Measurements from ENCODE around the gene NOVA1.

The NOVA1 gene

DNA sequence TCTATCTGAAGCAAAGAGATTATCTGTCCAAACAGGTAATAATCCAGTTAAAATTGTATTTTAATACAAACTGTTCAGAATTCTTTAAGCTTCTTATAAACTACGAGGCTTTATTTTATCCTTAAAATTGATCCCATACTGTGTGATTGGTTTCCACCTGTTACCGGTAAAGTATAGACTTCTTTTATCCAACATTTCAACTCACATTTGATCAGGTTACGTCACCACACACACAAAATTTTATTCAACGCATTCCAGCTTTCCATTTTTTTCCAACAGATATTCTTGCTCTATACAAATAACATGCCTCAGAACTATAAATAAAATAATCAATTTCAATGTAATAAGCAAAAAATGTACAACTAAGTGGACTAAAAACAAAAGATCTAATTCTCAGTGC, 4.5 kb downstream of the NOVA1 start:
- DNase-seq = peak; percentile 52

GRCh38 chr14:26589925-26590324, 7.9 kb downstream of the NOVA1 start:
- no peak for DNase-seq

DNA sequence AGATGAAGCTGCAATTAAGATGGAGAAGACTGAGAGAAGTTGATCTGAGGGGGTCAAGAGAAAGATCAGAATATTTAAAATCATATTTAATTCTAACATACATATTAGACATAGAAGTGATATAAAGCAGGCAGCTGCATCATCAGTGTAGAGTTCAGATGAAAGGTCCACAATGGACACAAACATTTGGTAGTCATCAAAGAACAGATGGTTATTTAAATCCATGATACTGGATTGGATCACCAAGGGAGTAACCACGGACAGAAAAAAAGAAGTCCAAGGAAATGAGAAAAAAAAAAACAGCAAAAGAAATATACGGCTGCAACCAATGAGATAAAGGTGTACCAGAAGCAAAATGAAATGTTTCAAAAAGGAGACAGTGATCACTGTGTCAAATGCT, 20.1 kb downstream of the NOVA1 start:
- no peak for DNase-seq

DNA sequence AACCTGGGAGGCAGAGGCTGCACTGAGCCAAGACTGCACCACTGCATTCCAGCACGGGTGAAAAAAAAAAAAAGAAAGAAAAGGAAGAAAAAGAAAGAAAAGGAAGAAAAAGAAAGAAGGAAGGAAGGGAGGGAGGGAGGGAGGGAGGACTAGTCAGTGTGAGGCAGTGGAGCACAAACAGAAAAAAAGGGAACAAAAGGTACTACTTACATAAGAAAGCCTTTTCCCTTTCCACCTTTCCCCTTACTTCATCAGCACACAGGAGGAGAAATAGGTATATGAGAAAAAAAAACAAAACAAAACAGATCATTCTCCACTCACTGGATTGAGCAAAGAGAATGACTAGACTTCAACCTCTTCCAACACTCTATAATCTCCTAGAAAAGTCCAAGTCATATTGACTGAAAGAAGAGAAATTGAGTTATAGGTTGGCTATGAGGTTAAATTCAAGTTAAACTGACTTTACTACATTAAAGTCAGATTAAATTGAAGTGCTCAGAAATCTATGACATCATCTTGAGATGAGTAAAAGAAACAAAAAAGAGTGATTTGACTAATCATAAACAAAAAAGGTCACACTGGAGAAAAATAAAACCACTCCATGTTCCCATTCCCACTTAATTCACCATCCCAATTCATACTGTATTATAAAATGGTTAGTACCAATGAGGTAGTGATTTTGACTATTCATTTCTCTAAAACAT, 43.6 kb downstream of the NOVA1 start:
- DNase-seq = no peak

DNA sequence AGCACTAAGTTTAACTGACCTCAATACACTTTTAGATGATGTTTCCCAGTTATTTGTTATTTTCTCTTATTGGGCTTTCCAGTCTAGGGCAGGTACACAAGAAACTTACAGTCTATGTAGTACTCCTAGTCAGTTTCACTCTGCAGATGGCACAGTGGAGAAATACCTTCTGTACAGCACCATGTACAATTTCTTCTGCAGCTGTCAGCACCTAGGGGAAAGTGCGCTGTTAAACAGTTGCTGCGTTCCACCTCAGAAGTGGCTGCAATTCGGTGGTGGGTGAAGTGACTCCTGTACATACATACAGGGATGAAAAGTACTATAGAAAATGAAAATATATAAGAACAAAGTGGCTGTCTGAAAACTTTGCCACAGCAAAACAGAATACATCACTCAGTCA, 48.3 kb downstream of the NOVA1 start:
- DNase-seq = no peak

GRCh38 chr14:26548406-26548805, 49.4 kb downstream of the NOVA1 start:
- no peak for DNase-seq

- no peak for DNase-seq
Observed at GRCh38 chr14:26538176-26538575, 59.7 kb downstream of the NOVA1 start.

- DNase-seq = no peak
Observed at GRCh38 chr14:26531894-26532293, 65.9 kb downstream of the NOVA1 start.

DNA sequence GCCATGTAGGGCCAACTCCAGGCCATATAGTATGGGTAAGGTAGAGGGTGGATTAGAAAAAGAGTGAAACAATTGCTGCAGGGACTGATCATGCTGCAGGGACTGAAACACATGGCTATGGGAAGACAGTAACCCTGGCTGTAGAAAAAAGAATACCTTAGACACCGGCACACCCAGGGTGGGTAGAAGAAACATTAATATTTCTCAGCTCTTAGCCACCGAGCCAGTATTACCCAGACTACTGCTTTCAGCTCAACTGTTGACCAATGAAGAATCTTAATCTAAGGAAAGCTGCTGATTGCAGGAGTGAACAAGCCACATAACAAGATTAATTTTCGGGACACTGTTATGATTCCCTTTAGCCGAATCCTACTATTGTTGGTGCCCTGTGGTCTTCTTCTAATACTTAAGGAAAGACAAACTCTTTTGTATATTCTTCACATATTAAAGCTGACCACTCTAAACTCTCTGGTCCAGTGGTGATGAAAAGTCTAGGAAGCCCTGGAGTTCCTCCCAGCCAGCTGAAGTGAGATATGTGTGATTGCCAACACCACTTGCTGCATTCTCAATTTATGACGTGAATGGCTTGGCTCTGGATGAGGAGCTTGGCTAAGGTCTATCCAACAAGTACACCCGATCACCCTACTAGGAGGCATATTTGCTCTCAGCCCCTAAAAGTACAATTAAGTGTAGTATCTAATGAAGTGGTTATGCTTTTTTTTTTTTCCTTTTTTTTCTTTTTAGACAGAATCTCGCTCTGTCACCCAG, 69.2 kb downstream of the NOVA1 start:
- no peak for DNase-seq

DNA sequence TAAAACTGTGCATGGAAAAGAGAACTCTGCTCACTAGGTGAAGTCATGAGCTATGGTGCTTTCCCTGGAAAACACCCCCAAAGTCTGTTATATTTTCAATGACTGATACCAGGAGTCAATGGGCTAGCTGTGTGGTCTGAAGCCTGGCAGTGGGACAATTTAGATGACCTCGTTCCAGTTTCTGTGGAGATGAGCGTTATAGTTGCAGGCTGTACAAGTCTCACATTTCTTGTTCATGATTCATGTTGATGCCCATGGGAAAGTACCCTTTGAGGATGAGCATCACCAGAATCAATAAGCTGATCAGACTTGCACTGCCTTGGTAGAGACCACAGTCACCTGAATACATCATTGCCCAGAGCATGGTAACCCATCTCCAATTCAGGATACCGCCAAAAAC, 70.7 kb downstream of the NOVA1 start:
- DNase-seq = no peak

- DNase-seq = no peak
Observed at GRCh38 chr14:26526137-26526536, 71.7 kb downstream of the NOVA1 start.

DNA sequence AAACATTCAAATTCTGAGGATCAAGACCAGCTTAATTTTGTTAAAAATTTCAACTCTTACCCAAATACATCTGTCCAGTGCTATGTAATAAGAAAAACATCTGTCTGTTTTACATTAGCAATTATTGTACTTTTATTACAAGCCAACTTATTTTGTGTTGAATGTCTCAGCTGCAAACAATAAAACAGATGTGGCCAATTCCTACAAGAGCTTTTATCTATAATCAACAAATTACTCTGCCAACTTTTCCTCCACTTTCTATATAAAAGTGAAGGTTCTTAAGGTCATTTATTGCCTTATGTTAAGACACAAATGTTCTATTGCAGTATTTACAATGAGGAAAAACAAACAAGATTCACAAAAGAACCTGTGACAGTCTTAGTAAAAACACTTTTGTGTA, 72.7 kb downstream of the NOVA1 start:
- DNase-seq = no peak

DNA sequence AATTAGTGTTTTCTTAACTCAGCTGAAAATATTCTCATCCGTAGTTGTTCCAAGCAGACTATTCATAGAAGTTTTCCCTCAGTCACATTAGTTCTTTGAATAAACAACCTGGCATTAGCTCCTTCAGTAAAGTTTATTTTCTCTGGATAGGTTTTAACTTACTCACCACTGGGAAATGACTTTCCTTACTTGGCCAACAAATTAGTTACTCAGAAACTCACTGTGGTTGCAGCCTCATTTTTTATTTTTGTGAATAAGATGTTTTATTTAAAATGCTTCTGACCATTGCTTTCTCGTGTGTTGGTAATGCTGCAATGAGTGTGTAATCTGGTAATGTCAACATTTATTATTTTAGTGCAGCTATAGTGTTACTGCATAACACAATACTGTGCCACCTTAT, 74.9 kb downstream of the NOVA1 start:
- DNase-seq = no peak

DNA sequence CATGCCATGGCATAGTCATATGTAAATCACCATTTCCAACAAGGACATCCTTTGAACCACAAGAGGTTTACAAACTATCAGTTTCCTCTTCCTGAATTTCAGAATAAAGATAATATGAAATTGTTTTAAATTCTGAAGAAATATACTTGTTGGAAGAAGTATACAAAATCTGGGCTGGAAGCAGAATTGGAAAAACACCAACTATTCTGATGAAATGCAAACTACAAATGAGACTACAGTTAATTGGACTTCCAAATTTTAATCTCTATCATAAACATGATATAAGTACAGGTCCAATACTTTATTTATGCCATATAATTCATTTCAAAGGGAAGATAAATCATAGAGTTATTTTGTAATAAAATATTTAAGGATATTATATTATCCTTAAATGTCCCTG, 80.1 kb downstream of the NOVA1 start:
- DNase-seq = no peak

- DNase-seq = no peak
Observed at GRCh38 chr14:26500028-26500427, 97.8 kb downstream of the NOVA1 start.

DNA sequence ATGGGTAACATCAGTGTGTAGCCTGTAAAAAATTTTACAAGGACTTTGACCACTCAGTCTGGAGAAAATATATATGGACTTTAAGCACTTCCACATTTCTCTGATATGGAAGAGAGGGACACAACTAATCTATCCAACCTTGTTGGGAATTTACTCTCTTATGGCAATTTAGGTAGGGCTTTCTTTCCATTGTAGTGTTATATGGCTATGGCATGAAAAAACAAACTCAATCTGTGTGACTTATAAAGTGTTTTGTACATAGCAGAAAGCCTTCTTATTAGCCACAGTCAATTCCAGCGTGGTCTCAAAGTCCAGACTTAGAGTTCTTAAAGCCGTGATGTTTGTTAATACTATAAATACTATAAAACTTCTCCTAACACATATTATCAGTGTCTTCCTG, 98.3 kb downstream of the NOVA1 start:
- DNase-seq = no peak

GRCh38 chr14:26486922-26487321, 110.9 kb downstream of the NOVA1 start:
- DNase-seq = no peak

DNA sequence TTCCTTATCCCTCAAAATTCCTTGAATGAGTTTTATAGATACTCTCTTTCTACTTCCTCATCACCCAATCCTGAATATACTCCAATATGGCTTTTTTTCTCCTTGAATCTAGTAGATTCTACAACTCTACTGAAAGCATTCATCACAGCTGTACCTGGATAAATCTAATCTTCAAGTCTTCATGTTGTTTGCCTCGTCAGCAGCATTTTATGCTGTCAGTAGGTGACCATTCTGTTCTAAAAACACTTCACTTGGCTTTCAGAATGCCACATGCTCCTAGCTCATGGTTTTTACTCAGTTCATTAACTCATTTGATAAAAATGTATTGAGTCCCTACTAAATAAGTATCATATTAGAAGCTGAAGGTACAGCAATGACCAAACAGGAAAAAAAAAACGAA, 113.3 kb downstream of the NOVA1 start:
- DNase-seq = no peak

DNA sequence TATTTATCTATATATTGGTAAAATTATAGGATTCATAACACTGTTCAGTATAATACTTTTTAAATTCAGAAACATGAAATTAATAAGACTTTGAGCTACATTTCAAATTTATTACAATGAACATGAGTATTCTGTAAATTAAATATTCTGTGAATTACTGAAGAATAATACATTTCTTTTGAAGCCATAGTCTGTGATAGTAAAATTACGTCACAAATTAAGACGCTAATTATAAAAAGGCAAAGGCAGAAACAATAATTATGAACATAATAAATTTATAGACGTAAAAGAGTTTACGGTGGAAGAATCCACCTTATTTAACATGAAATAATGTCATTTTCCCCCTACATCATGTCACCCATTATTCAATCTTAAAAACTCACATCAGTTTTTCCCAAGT, 118.9 kb downstream of the NOVA1 start:
- no peak for DNase-seq

DNA sequence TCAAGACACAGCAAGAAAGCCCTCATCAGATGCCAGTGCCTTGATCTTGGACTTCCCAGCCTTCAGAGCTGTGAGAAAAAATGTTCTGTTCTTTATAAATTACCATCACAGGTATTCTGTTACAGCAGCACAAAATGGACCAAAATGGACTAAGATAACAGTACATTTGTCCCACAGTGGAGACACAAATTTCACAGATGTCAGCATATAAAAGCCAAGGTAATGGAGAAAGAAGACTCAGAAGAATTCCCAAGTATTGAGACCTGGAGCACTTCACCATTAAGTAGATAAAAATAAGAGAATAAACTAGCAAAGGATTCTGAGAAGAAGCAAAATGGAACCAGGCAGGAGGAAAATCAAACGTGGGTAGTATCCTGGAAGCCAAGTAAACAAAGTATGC, 131.0 kb downstream of the NOVA1 start:
- no peak for DNase-seq

- no peak for DNase-seq
Observed at GRCh38 chr14:26463136-26463535, 134.7 kb downstream of the NOVA1 start.

DNA sequence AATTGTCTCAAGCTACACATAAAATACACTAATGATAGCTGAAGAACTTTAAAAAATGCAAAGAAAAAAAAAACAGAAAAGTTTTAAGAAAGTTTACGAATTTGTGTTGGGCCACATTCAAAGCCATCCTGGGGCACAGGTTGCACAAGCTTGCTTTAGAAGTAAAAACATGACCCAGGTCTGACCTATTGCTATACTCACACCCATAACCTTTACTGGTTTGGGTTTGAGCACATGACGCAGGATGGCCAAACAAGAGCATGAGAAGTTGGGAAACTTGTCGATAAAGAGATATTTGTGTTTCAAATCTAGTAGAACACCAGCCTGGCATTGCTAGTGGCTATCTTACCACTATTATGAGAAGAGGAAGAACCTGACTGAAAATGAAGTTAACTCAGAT, 143.7 kb downstream of the NOVA1 start:
- DNase-seq = no peak

GRCh38 chr14:26448181-26448855, 149.5 kb downstream of the NOVA1 start:
- DNase-seq = no peak

DNA sequence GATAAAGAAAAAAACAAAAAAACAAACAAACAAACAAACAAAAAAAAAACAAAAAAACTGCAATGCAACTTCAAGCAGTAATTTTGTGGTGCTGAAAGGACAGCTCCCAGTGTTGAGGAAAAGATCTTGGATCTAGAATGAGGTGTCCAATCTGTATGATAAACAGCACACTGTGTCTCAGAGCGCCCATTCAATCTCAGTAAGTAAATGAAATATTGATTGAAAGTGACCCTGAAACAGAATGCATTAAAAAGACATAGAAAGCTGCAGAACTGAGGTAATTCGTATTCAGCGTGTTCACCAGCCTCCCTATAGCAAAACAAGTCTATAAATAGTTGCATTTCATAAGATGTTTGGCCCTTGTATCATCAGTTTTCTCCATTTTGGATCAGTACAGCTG, 153.0 kb downstream of the NOVA1 start:
- peak; percentile 7 for DNase-seq

Data from midbrain (tissue), 1 donor.